A549 (cell line): ENCODE results near the gene RERE. TPM values are rescaled to one million over a fixed set of nuclear protein-coding genes. Genes with fewer than 3 reads are reported as not detected.
A peak's percentile ranks its signal among the peaks of the same experiment; 100 is the strongest.

Experiments used
- ATAC-seq, 2 experiments: fragments of 200-7000 bp in 1 of 2; fragments of >200 bp in 1 of 2; cut with Nextera tagmentation in 1 of 2; cut with Tn5 transposase in 1 of 2; 3 replicates each; pipeline versions ENCODE4 v1.8.0 to v1.9.1; 2018 to 2020; ENCODE audit warnings: mild to moderate bottlenecking in 1 of 2, moderate library complexity in 1 of 2
- CTCF ChIA-PET: fragments of 300-600 bp; sonication (Branson Sonifier 250); formaldehyde crosslinking; extraction: SDS; loops from one replicate; lab custom pipeline; 2021; ENCODE audit warnings: antibody characterized with exemption, inconsistent platforms; lab: Yijun Ruan, JAX
- POLR2A ChIA-PET: fragments of 350-600 bp; formaldehyde crosslinking; extraction: SDS; loops from one replicate; lab custom pipeline; 2021; ENCODE audit warnings: antibody characterized with exemption, inconsistent platforms; lab: Yijun Ruan, JAX
- DNase-seq, 2 experiments: peaks; one replicate each; pipeline versions ENCODE4 v3.0.0 to v3.0.0-alpha.2; 2011 to 2016; ENCODE audit warnings: low read depth in 1 of 2, low spot score in 1 of 2
- FAIRE-seq: peaks from 2 replicates; lab custom pipeline; 2011; peaks lifted over from hg19 to GRCh38; lab: Jason Lieb, UNC
- H3K27ac ChIP-seq, 2 experiments: fragments of >200 bp; sonication (Bioruptor Twin); formaldehyde crosslinking; 3 replicates each; pipeline ENCODE4 v1.5.1; 2016 to 2017
- H3K4me1 ChIP-seq: fragments of >200 bp; sonication (Bioruptor Twin); formaldehyde crosslinking; 3 replicates; pipeline ENCODE4 v1.6.1; 2016
- H3K4me2 ChIP-seq: fragments of >200 bp; sonication (Bioruptor Twin); formaldehyde crosslinking; 3 replicates; pipeline ENCODE4 v1.6.1; 2016
- H3K4me3 ChIP-seq: fragments of >200 bp; sonication (Bioruptor Twin); formaldehyde crosslinking; 3 replicates; pipeline ENCODE4 v1.5.1; 2016
- H3K9me3 ChIP-seq: fragments of >200 bp; sonication (Bioruptor Twin); formaldehyde crosslinking; 3 replicates; pipeline ENCODE4 v1.6.1; 2016
- BHLHE40 ChIP-seq: IDR thresholded peaks from 2 replicates; pipeline ENCODE4 v1.6.1; 2012; ENCODE audit warnings: low read depth, low read length, inconsistent platforms
- CBX8 ChIP-seq: fragments of 200-600 bp; sonication (generic); IDR thresholded peaks from 2 replicates; pipeline ENCODE4 v1.6.1; 2016
- FOSB ChIP-seq: fragments of 250-450 bp; sonication (Bioruptor Pico); IDR thresholded peaks from 2 replicates; pipeline ENCODE4 v1.5.0; 2020; ENCODE audit warnings: mild to moderate bottlenecking, moderate library complexity
- FOSL2 ChIP-seq, 2 experiments: fragments of 450-650 bp in 1 of 2; fragments of >200 bp in 1 of 2; sonication (Bioruptor Twin) in 1 of 2; formaldehyde crosslinking; IDR thresholded peaks; 2 replicates each; pipeline versions ENCODE4 v1.5.0 to v1.6.1; 2016 to 2020; ENCODE audit warnings: mild to moderate bottlenecking in 1 of 2, moderate library complexity in 1 of 2
- HOXA7 ChIP-seq: fragments of 250-450 bp; sonication (Bioruptor Pico); IDR thresholded peaks from 2 replicates; pipeline ENCODE4 v1.5.0; 2020; ENCODE audit warnings: mild to moderate bottlenecking, moderate library complexity
- HOXB5 ChIP-seq: fragments of 250-450 bp; sonication (Bioruptor Pico); IDR thresholded peaks from 2 replicates; pipeline ENCODE4 v1.5.0; 2020; ENCODE audit warnings: mild to moderate bottlenecking, moderate library complexity
- JUN ChIP-seq, 2 experiments: fragments of >200 bp; sonication (Bioruptor Twin); formaldehyde crosslinking; IDR thresholded peaks; 2 replicates in 1 of 2; 3 replicates in 1 of 2; pipeline ENCODE4 v1.6.1; 2016 to 2017
- JUNB ChIP-seq: fragments of >200 bp; sonication (Bioruptor Twin); formaldehyde crosslinking; IDR thresholded peaks from 2 replicates; pipeline ENCODE4 v1.6.1; 2016
- MAFK ChIP-seq: fragments of 450-650 bp; IDR thresholded peaks from 2 replicates; pipeline ENCODE4 v1.6.1; 2014; ENCODE audit not compliant: partially characterized antibody
- MAZ ChIP-seq: fragments of 150-350 bp; IDR thresholded peaks from 2 replicates; pipeline ENCODE4 v1.6.1; 2014; ENCODE audit warnings: antibody characterized with exemption, low read depth, low read length, borderline replicate concordance
- MYC ChIP-seq: IDR thresholded peaks from 2 replicates; pipeline ENCODE4 v1.6.1; 2012; ENCODE audit warnings: mild to moderate bottlenecking, inconsistent platforms, low read length, improper control_type of control experiment, borderline replicate concordance
- POLR2A ChIP-seq: IDR thresholded peaks from 2 replicates; pipeline ENCODE4 v1.6.1; 2012; ENCODE audit warnings: mild to moderate bottlenecking, low read length
- POLR2AphosphoS2 ChIP-seq: conservative IDR thresholded peaks from 2 replicates; pipeline ENCODE4 v1.6.1; 2012; ENCODE audit warnings: low read length, improper control_type of control experiment, inconsistent platforms
- RARB ChIP-seq: fragments of 250-450 bp; sonication (Bioruptor Pico); IDR thresholded peaks from 2 replicates; pipeline ENCODE4 v1.8.0; 2021; ENCODE audit warnings: mild to moderate bottlenecking, moderate library complexity
- RCOR1 ChIP-seq: fragments of 150-350 bp; IDR thresholded peaks from 2 replicates; pipeline ENCODE4 v1.6.1; 2014; ENCODE audit warnings: antibody characterized with exemption, low read length, low read depth
- RNF2 ChIP-seq: fragments of 200-600 bp; sonication (generic); IDR thresholded peaks from 2 replicates; pipeline ENCODE4 v1.6.1; 2016; ENCODE audit warnings: low read depth, mild to moderate bottlenecking, antibody characterized with exemption, moderate library complexity, borderline replicate concordance
- TFCP2L1 ChIP-seq: fragments of 250-450 bp; sonication (Bioruptor Pico); IDR thresholded peaks from 2 replicates; pipeline ENCODE4 v1.5.0; 2021; ENCODE audit warnings: mild to moderate bottlenecking
- TP53 ChIP-seq: fragments of 250-450 bp; sonication (Bioruptor Pico); IDR thresholded peaks from 2 replicates; pipeline ENCODE4 v1.5.0; 2021; ENCODE audit warnings: mild to moderate bottlenecking, moderate library complexity
- WGBS: methylation state at CpG from one replicate; pipeline ENCODE4 v1.1.6; 2017; ENCODE audit errors: missing lambda C conversion rate; 5-methylcytosine and 5-hydroxymethylcytosine counted together
- polyA plus RNA-seq, 4 experiments: library from polyadenylated mRNA; depleted of rRNA in 3 of 4; stranded (reverse); fragments of >200 nt; fragmentation: RNase III in 1 of 4; extraction: RNeasy Plus Mini Kit Qiagen cat#74134 plus additional on column Dnase treatment in 1 of 4; gene quantifications; 2 replicates in 3 of 4; 3 replicates in 1 of 4; pipeline ENCODE4 v1.2.3, GENCODE V29; 2011 to 2017
- TF ChIP-seq, protein P1 (sequence below): fragments of >200 bp; sonication (Bioruptor Twin); formaldehyde crosslinking; IDR thresholded peaks from 2 replicates; pipeline ENCODE4 v1.6.1; 2016
- TF ChIP-seq, protein P2 (sequence below): fragments of 450-650 bp; IDR thresholded peaks from 2 replicates; pipeline ENCODE4 v1.6.1; 2014; ENCODE audit warnings: antibody characterized with exemption
- TF ChIP-seq, protein P3 (sequence below): IDR thresholded peaks from 2 replicates; pipeline ENCODE4 v1.6.1; 2012

RERE gene
- polyA plus RNA-seq, 2 of the 4 experiments (the other 2 are of a cell fraction): 12.6 to 28.6 TPM

DNA sequence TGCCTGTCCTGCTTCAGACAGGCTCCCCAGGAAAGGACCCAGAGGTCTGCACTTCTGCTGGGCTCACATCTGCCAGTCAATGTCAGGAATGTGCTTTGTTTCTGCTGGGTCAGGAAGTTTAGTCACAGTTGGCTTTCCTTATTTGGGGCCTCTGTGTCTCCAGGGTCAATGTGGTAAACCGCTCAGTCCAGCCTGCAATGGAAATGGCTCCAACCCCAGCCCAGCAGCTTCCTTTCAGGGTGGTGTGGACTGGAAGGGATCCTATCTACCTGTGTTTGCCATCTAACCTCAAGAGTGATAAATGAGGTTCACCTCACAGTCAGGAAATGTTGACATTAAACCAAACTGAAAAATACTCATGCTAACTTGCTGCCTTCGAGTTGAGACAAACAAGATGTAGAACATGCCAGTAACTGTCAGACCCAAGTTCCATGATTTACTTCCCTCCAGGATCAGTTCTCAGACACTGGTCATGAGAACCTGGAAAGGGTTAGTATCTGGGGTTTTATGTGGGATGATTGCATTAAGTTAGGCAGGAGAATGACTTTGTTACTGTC lies 40.8 kb upstream of the RERE start:
- H3K9me3 ChIP-seq: no peaks in the 10 kb centered on the region
- DNase-seq (no peak), ATAC-seq (peak; percentile 1 to 3; a peak in 1 of 6 replicates), FAIRE-seq (no peak)
- TF ChIP-seq MAZ (no peak), HOXA7 (CRISPR knock-in tag) (0 out of 2 replicates have a peak, but pooled peaks have one; percentile 29)
- POLR2A ChIA-PET: interaction anchor here (0.6 to 1.3 kb wide), 5 partner anchors 8 to 16 kb away, joined by 3 to 7 read pairs (median 3); no protein-coding TSS in a partner anchor
- 67% methylated on average over 2 of the region's 2 CpGs for WGBS
- peaks cover 31% of the 10 kb centered on the region; the same call in 2 of the 3 replicates for H3K4me1 ChIP-seq
- CTCF ChIA-PET: interaction anchor here (1.0 to 8.6 kb wide), 12 partner anchors 10 to 147 kb away, joined by 3 to 87 read pairs (median 4); partner anchors contain the start of gene ENO1
- H3K27ac ChIP-seq: peak overlapping the region in 1 of 2 experiments; percentile 14; a peak in 1 of 6 replicates
- no peak overlapping the region for H3K4me2 ChIP-seq
- H3K4me3 ChIP-seq: no peak overlapping the region

DNA sequence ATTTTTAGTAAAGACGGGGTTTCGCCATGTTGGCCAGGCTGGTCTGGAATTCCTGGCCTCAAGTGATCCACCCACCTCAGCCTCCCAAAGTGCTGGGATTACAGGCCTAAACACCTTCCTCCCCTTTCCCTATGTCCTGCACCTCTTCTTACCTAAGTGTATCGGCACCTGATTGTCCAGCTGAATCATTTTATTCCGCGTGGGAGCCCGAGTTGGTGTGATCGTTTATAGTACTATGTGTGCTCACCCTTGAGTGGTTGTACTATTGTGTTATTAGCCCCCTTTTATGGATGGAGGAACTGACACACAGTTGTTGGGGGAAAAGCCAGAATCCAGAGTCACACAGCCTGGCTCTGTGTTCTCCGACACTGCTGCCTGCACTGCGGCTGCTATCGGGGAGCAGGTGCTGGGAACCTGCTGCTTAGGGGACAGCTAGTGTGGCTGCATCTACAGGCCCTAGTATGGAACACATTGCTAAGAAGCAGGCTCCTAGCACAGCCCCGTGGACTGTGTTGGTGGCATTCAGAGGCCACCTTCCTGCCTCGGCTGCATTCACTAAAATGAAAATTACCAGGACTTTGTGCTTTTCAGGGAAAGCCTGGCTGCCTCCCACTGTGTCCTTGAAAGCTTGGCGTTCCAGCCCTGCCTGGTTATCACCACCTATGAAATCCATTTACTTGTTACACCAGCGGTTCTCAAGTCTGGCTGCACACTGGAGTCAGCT lies 39.4 kb upstream of the RERE start:
- WGBS: 92% methylated on average over 14 of the region's 14 CpGs
- H3K4me2 ChIP-seq: no peak overlapping the region
- H3K4me3 ChIP-seq: no peak overlapping the region
- ATAC-seq (peak; percentile 16 to 38), FAIRE-seq (no peak), DNase-seq (no peak)
- POLR2A ChIA-PET: interaction anchor here (0.8 to 1.3 kb wide), 2 partner anchors 9 to 22 kb away, joined by 3 to 7 read pairs; partner anchors contain the start of gene ENO1
- CTCF ChIA-PET: interaction anchor here (0.8 to 8.6 kb wide), 7 partner anchors 8 to 148 kb away, joined by 3 to 87 read pairs (median 4); no protein-coding TSS in a partner anchor
- no peaks in the 10 kb centered on the region for H3K9me3 ChIP-seq
- H3K4me1 ChIP-seq: peaks cover 18% of the 10 kb centered on the region; the same call in 2 of the 3 replicates
- H3K27ac ChIP-seq: 0 out of 6 replicates have a peak overlapping the region, but pooled peaks of 1 of the 2 experiments have one; percentile 6
- TF ChIP-seq, protein P1, sequence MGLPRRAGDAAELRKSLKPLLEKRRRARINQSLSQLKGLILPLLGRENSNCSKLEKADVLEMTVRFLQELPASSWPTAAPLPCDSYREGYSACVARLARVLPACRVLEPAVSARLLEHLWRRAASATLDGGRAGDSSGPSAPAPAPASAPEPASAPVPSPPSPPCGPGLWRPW: no peak
- TF ChIP-seq JUNB (no peak), HOXA7 (CRISPR knock-in tag) (peak; percentile 79; the same call in 1 of the 2 replicates), CBX8 (no peak), TP53 (CRISPR knock-in tag) (peak; percentile 65), TFCP2L1 (CRISPR knock-in tag) (peak; percentile 28; the same call in 1 of the 2 replicates), POLR2A (no peak), FOSB (CRISPR knock-in tag) (peak; percentile 79), JUN (IDR thresholded peaks at IDR 0.05) (0 out of 5 replicates have a peak, but pooled peaks of 1 of the 2 experiments have one; percentile 19), MYC (no peak), RCOR1 (no peak), RNF2 (no peak), HOXB5 (no peak), RARB (peak; percentile 22; the same call in 1 of the 2 replicates), FOSL2 (IDR thresholded peaks at IDR 0.05) (no peak), FOSL2 (CRISPR knock-in tag; IDR thresholded peaks at IDR 0.05) (no peak), BHLHE40 (no peak)
- TF ChIP-seq, protein P2, sequence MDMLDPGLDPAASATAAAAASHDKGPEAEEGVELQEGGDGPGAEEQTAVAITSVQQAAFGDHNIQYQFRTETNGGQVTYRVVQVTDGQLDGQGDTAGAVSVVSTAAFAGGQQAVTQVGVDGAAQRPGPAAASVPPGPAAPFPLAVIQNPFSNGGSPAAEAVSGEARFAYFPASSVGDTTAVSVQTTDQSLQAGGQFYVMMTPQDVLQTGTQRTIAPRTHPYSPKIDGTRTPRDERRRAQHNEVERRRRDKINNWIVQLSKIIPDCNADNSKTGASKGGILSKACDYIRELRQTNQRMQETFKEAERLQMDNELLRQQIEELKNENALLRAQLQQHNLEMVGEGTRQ: no peak
- TF ChIP-seq, protein P3, sequence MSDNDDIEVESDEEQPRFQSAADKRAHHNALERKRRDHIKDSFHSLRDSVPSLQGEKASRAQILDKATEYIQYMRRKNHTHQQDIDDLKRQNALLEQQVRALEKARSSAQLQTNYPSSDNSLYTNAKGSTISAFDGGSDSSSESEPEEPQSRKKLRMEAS: no peak
- TF ChIP-seq, all 56 proteins: peak for 6

DNA sequence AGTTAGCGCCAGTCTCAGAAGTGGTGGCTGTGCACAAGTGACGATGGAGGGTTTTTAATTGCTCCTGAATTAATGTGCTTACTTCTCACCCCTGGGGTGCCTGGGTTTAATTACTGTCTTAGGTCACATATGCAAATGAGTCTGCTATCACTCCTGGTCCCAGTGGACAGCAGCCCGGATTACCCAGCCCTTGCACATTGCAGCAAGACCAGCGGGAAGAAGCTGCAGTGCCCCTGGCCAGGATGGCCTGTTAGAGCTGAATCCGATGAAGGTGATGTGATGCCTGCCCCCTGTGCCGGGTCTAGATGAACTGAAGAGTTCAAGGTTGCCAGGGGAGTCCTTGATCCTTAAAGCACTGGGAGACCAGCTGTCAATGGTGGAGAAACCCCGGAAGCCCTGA lies 36.8 kb upstream of the RERE start:
- Histone ChIP-seq H3K9me3 (no peaks in the 10 kb centered on the region), H3K4me1 (no peaks in the 10 kb centered on the region), H3K27ac (no peak overlapping the region), H3K4me3 (no peak overlapping the region), H3K4me2 (no peak overlapping the region)
- FAIRE-seq: no peak
- DNase-seq: no peak
- ChIA-PET CTCF (interaction anchor here (1.6 kb wide), 1 partner anchor 9 kb away, joined by 4 read pairs; no protein-coding TSS in a partner anchor), POLR2A (no interaction called here)
- TF ChIP-seq MAFK (no peak), POLR2AphosphoS2 (peak; percentile 75)
- peak; percentile 13 to 31 for ATAC-seq
- WGBS: 94% methylated on average over 4 of the region's 7 CpGs
